DMS 273 treated with DMSO at 0.1 percent for 48 hours (cell line): Measurements from ENCODE around the gene HIVEP3.

Source experiments
- DNase-seq: peaks from one replicate; lab custom pipeline; 2025; lab: John Stamatoyannopoulos, UW

HIVEP3 gene

DNA sequence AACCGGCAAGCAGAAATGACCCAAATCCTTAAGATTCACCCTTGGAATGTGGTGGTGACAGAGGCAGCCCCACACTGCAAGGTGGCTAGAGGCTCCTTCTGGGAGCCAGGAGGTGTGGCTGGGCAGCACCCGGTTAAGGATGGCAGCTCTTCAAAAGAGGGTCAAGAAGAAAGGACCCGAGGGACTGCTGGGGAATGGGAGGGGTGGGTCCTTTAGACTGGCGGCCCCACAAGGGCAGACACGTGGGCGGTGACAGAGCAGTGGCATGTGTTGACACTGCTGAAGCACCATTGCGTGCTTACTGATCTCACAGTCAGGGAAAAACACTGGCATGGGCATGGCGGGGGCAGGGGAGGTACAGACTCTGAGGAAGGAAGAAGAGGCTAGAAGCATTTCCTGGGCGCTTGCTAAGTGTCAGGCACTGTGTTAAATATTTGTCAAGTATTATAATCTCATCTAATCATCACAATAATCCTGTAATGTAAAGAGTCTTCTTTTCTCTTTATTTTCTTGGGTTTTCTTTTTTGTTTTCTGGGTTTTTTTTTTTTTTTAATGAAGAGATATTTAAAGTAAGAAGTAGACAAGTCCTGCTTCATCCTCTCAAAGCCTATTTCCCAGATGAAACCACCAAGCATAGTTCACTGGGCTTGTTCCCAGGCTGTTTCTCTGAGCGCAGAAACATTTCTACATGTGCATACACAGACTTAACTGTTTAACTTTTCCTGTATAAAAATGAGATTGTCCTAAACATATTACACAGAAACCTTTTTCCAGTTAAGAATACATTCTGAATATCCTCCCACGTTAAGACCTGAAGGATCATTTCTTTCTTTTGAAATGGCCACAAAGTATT lies 268.5 kb downstream of the HIVEP3 start:
- DNase-seq: peak; percentile 41

DNA sequence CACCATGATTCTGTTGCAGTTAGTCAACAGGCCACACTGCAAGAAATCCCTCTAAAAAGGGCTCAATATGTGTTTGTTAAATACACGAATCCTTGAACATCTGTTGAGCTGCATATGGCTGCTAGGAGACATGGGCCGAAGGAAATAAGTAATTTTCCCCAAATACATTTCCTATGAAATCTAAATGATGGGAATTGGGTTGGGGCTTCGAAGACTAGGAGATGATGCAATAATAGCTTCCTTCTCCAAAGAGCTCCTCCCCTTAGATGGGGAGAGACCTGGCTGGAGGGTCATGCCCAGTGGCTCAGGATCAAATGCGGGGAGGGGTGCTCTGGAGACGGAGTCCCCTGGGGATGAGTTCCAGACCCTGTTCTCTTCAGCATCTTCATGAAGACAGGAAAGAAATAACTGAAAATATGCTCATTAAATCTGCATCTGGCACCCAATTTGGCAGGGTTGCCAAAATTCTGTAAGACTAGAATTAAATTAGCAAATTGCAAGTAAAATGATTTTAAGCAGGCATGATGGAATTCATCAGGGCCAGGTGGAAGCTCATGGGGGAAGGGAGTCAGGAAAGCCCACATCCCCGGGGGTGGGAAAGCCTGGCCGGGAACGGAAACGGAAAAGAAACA lies 269.2 kb downstream of the HIVEP3 start:
- peak; percentile 35 for DNase-seq

DNA sequence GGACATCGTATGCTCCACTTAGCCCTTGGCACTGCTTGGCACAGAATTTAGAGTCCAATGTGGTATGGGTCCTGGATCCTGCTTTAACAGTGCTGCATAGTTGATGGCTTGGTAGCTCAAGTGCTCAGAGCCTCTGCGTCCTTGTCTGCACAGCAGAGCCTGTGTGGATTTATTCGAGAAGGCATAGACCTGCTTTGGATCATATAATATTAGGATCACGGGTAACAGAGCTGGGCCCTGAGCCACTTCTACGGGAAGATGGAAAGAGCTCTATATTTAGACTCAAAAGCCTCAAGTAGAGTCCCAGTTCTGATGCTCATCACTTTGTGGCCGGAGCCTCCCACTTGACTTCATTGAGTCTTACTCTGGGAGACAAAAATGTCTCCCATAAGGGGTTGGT lies 269.9 kb downstream of the HIVEP3 start:
- no peak for DNase-seq

DNA sequence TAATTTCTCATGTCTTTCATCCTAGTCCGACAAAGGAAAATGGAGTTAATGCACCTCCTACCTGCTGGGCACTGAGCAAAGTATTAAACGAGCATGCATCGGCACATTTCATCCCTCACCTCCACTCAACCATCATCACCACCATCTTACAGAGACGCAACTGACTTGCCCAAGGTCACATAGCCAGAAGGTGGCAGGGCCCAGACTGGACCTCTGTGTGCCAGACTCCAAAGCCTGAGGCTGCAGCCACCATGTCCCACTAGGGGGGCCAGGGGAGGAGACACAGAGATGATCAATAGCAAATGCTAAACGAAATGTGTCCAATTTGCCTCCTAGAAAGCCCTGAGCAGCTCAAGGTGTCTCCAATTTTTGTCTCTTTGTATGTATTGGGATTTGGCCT lies 270.5 kb downstream of the HIVEP3 start:
- no peak for DNase-seq

DNA sequence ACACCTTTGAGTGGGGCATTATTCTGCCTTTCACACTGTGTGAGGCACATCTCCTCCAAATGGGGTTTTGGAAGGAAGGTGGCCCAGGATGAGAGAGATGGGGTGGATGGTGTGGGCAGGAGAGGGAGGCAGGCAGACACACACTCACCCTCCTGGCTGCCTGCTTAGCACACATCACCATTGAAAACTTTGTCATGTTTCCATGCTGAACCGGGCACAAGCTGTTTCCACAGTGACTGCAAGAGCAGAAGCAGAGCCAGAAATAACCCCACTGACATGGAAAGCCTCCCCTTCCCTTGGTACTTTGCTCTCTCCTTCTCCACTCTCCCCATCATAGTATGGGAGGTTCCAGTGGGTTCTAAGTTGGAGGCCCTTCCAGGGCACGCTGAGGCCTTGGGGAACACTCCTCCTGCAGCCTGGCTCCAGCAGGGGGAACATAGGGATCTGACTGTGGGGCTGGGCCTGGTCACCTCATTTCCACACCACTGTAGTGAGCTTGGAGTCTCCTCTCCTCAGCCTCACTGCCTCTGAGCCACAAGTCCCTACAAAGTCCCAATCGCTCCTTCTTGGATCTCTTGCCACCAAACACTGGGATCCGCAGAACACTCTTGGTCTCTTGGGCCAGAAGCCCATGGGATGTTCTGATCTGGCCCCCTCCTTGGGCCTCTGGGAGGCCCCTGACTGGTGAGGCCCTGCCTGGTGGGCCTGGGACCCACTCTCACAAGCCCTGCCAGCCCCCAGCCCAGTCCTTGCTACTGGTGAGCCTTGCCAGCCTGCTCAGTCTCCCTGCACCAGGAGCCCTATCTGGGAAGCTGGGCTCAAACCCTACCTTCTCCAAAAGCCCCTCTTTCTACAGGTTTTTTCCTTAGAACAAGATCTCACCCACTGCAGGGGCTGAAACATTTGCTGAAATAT lies 271.2 kb downstream of the HIVEP3 start:
- DNase-seq: no peak

DNA sequence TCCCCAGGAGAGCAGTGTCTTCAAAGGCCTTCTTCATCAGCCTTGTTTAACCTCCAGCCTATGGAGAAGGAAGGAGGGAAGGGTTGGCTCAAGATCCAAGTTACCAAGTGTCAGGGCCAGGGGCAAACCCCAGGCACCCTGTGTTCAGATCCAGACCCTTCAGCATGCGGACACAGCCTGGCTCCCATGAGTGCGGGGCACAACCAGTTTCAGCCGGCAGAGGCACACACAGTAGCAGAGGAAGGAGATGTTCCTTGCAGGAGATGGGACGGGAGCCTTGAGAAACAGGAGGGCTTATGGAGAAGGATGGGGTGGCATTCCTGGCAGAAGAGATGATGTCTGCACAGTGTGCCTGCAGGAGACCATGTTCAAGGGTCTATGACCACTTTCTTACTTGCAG lies 272.5 kb downstream of the HIVEP3 start:
- no peak for DNase-seq

DNA sequence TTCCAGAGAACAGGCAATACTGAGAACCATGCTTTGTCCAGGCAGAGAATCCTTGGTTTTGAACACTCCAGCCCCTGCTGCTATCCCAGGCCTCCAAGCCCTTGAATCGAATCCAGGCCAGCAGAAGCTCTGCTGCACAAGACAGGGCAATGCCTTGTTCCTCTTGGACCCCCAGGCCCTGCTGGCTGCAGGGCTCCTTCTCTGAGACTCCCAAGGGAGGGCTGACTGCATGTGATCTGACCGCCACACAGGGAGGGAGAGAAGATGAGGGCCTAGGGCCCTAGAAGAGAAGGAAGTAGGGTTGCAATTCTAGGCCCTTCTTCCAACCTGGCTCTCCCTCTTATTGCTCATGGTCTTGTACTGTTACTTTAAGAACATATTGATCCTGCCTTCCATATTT lies 273.7 kb downstream of the HIVEP3 start:
- no peak for DNase-seq

DNA sequence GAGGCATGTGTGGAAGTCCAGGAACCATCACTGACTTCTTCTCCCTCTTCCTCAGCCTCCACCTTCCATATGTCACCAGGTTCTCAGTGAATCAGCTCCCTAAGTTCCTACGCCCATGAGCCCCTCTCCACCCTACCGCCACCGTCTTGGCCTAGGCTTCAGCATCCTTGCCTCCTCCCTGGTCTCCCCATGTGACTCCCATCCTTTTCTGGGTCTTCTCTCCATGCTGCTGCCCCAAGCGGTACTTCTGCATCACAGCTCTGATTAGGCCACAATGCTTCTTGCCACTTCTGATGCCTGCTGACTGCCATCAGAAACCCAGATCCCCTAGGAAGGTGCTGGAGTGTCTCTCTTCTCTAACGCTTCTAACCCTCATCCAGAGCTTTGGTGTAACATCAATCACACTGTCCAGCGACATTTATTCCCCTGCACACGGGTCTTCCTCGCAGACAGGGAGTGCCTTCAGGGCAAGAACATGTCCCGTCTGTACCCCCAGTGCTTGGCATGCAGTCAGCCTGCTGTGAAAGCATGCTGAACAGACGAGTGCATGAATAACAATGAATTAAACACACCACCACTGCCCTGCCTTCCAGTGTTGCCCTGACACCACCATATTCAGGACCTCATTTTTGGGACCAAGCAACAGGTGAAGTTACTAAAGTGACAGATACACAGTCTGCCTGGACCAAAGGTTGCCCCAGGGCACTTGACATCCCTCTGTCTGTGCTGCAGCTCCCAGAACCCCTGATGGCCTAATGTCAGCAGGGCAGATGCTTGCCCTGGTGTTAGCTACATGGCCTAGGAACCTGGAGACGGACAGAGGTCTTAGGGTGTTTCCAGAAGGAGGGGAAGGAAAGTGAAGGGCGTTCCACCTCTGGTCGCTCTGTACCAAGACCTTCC lies 275.6 kb downstream of the HIVEP3 start:
- no peak for DNase-seq

DNA sequence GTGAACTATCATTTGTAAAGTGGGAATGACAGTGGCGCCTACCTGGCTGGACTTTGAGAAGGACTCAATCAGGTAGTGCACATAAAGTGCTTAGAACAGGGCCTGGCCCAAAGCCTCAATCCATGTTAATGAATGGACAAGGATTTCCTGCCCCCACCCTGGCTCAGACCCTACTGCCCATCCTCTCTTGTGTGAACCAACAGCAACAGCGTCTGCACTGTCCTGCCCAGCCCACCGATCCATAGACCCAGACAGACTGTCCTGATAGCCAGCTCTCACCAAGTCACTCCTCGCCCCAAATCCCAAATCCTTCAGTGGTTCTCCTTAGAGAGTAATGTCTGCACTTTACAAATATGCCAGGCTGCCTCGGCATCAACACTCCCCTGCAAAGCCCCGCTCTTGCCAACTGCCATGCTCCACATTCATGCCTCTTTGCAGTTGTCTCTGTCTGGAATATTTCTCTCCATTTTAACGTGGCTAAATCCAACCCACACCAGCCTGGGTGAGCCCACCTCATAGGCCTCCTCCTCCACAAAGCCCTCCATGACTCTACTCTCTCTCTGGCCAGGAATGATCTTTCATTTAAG lies 276.7 kb downstream of the HIVEP3 start:
- no peak for DNase-seq

DNA sequence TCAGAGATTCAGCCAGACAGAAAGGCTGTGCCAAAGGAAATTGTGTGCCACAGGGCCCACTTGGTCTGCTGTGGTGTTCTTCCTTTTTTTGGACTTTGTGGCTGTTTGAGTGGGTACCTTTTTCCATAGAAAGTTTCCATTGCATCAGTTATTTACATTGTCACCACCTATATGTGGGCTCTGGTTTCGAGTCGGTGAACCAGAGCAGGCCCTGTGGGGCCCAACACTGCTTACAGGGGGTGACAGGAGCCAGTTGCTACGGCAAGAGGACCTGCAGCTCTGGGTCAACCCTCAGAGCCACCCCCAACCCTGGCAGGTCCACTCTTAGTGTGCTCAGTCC lies 277.3 kb downstream of the HIVEP3 start:
- no peak for DNase-seq

DNA sequence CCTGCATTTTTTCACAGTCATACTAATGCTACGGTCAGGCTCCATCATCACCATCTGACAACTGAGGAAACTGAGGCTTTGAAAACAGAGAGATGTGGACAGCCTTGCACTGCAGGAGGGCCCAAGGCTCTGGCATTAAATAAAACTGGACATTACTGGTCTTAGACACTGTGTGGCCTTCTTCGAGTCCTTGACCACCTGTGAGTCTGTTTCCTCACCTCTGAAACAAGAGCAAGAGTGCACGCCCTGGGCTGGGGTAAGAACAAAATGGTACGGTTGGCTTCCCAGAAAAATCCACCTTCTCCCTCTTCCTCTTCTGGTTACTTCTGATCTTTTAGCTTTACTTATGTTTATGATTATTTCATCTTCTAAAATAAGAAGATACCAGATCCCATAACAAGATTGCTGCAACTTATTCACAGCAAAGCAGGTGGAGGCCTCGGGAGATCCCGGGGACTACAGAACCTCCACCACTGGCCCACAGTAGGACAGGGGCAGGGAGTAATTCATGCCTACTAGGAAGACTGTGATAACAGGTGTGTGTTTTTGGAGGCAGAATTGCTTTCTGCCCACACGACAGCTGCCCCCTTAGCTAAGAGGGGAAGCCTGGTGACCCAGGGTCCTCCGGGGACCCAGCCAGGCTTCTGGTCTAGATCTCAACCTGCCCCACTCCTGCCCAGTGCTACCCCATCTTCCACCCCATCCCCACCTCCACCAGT lies 277.8 kb downstream of the HIVEP3 start:
- no peak for DNase-seq

DNA sequence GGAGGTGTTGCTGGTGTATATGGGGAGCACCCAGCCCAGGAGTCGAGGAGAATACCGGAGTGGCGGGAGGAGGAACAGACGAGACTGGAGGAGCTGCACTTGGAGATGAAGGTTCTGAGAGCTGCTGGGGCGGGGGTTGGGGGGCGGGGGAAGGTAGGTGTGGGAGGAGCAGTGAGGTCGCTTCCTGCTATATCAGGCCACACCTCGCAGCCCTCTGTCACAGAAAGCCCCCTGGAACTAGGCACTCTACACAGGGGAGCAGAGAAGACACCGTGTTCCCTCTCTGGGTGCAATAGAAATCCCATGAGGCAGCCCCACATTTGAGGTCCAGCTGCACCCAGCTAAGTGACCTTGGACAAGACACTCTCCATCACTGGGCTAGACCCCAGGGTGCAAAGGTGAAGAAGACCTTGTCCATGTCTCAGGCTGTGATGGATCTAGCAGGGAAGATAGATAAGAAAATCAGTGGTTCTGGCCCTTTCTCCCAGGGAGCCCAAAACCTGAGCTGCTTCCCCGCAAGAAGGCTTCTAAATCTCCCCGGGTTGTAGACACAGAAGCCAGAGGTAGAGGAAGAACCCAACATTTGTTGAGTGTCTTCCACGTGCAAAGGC lies 278.5 kb downstream of the HIVEP3 start:
- no peak for DNase-seq

DNA sequence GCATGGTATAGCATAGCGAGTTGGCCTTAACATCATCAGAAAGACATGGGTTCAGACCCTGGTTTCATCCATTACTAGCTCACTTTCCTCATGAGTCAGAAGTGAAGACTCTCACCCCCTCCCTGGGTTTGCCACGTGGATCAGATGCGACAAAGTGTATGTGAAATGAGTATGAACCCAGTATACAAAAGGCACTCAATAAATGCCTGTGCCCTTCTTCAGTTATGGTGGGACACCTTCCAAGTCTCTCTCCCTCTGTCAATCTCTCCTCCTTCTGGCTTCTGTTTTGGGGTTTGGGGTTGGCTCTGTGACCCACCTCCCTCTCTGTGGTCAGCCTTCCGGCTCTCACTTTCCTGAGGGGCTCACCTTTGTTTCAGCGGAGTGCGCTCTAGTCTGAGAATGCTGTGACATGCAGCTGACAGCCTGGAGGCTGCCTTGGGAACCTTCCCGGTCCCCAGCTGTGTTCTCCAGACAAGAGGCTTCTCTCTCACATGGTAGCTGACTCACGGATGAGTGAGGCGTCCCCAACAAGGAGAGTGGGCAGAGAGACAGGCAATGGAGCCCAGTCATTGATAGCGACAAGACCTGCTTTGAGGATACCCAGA lies 279.3 kb downstream of the HIVEP3 start:
- DNase-seq: no peak

DNA sequence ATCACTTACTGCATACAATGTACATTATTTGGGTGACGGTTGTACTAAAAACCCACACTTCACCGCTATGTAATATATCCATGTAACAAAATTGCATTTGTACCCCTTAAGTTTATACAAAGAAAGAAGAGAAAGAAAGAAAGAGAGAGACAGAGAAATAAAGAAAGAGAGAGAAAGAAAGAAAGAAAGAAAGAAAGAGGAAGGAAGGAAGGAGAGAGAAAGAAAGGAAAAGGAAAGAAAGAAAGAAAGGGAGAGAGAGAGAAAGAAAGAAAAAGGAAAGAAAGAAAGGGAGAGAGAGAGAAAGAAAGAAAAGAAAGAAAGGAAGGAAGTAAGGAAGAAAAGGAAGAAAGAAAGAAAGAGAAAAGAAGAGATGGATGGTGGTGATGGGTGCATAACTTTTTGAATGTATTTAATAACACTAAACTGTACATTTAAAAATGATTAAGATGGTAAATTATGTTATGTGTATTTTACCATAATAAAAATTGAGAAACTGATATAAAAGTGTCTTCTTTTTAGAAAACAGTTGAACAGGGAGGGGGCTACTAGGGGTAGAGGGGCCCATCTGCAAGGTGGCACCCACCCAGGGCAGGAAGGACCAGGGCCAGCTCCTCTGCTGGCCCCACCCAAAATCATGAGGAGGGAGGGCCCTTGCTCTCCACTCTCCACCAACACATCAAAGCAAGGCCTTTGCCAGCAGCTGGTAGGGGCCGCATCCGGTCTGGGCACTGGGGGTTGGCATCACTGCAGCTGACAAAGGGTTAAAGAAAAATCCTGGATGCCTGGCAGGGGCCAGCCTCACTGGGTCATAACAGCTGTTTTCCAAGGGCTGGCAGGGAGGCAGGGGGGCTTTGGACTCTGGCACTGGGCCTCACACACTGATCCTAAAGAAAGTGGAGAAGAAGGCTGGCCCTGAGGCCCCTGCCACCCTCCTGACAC lies 280.4 kb downstream of the HIVEP3 start:
- DNase-seq: no peak

DNA sequence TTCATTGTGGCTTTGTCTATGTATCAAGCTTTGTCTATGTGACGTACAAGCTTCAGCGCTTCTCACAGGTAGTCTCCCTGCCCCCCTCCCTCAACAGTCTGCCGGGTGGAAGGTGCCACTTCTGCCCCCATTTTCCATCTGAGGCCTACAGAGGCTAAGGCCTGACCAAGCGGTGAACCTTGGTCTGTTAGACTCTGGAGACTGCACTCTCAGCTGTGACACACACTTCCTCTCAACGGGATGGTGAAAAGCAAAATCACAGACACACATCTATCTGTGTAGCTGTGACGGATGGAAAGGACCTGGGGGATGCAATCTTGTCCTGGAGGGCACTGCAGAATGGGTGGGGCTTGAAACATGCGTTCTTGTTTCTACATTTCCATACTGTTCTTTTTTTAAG lies 281.4 kb downstream of the HIVEP3 start:
- DNase-seq: no peak

DNA sequence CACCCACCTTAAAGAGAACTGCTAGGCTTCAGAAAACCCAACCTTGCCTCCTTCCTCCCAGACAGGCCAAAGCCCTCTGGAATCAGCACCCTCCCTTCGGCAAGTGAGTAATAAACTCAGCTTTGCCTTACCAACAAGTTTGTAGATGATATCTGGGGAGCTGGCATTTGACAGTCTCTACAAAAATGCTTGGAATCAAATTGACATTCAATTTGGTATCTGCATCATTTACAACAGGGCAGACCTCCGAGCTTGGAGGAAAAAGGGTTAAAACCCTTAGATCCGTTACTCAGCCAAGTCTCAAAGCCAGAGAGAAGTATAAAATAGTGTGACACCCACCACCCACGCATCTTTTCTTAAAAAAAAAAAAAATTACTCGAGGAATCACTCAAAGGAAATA lies 285.0 kb downstream of the HIVEP3 start:
- no peak for DNase-seq

DNA sequence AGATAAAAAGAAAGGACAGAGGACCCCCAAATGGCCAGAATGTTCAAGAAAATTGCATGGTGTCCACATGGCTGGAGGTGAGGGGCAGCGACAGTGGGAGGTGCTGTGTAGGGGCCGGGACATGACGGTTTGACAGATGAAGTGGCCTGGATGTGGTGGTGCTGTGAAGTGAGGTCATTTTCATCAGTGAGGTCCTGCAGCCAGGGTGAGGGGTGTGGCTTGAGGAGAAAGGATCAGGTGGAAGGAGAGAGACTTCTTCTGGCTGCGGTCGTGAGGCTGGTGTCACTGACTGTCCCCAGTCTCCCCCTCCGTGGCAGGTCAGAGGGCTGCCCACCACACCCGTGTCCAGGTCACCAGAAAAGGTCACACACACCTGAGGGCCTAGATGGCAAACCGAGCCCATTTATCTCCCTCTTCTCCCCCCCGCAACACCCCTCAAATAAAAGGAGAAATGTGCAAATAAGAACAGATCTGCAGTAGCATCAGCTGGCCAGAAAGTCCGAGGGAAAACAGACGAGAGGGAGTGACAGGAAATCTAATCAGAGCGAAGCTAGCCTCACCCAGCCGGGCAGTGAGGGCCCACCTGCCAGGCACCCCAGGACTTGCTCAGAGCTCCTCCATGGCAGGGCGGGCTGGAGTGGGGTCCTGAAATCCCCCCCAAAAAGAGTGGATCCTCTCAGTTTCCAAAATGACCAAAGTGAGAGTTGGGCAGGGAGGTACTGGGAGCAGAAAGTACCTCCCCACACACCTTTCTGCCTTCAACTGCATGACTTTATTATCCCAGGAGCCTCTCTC lies 285.7 kb downstream of the HIVEP3 start:
- no peak for DNase-seq

DNA sequence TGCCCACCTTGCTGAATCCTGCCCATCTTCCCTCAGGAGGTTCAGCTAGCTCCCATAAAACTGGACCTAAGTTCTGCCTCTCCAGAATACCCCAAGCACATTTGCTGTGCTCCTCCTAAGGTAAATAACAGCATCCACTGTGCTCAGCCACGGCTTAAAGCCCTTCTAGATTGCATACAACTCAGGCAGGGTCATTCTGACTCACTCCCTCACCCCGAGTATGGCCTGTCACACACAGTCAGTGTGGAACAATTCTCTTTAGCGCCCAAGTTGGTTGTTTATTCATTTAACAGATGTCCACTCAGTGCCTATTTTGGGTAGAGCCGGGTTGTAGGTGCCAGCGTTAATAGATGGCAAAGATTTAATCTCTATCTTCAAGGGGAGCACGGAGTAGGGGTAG lies 286.8 kb downstream of the HIVEP3 start:
- DNase-seq: no peak
